Measurements from ENCODE around the gene LEMD3. TPM values are rescaled to one million over a fixed set of nuclear protein-coding genes. Genes with fewer than 3 reads are reported as not detected.

The LEMD3 gene
- total RNA-seq, 1 experiment from 2014 or later: 28.4 TPM

- Histone ChIP-seq H3K9me3 (ENCODE audit: low read depth, low read length, poor library complexity, severe bottlenecking) (no peaks in the 10 kb centered on the region), H3K27ac (ENCODE audit: low read depth, low read length, poor library complexity, severe bottlenecking) (no peak overlapping the region), H3K4me1 (ENCODE audit: insufficient read depth, low read length, poor library complexity, severe bottlenecking) (peaks cover 19% of the 10 kb centered on the region), H3K4me3 (ENCODE audit: low read depth, low read length, poor library complexity, severe bottlenecking) (no peak overlapping the region), H3K36me3 (ENCODE audit: insufficient read depth, low read length, poor library complexity, severe bottlenecking) (no peaks in the 10 kb centered on the region), H3K27me3 (replicated peaks; ENCODE audit: insufficient read depth, low read depth, low read length, poor library complexity) (no peaks in the 10 kb centered on the region)
- intact Hi-C loops (cut with micrococcal nuclease; ENCODE audit: unreplicated experiment): no loop called here
- TF ChIP-seq EZH2 (IDR thresholded peaks at IDR 0.05; ENCODE audit: borderline replicate concordance, low read depth, low read length, poor library complexity, severe bottlenecking): no peak
- TF ChIP-seq, protein P1, sequence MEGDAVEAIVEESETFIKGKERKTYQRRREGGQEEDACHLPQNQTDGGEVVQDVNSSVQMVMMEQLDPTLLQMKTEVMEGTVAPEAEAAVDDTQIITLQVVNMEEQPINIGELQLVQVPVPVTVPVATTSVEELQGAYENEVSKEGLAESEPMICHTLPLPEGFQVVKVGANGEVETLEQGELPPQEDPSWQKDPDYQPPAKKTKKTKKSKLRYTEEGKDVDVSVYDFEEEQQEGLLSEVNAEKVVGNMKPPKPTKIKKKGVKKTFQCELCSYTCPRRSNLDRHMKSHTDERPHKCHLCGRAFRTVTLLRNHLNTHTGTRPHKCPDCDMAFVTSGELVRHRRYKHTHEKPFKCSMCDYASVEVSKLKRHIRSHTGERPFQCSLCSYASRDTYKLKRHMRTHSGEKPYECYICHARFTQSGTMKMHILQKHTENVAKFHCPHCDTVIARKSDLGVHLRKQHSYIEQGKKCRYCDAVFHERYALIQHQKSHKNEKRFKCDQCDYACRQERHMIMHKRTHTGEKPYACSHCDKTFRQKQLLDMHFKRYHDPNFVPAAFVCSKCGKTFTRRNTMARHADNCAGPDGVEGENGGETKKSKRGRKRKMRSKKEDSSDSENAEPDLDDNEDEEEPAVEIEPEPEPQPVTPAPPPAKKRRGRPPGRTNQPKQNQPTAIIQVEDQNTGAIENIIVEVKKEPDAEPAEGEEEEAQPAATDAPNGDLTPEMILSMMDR (conservative IDR thresholded peaks at IDR 0.05; ENCODE audit: low read depth, low read length): no peak
- no peak for DNase-seq (ENCODE audit: low spot score)
- ChIA-PET POLR2A (ENCODE audit: low non-redundant PET) (no interaction called here), CTCF (no interaction called here)
- no TSS peak for BruUV-seq (replicated peaks)
Observed at GRCh38 chr12:65188179-65188701, 18.9 kb downstream of the LEMD3 start.

DNA sequence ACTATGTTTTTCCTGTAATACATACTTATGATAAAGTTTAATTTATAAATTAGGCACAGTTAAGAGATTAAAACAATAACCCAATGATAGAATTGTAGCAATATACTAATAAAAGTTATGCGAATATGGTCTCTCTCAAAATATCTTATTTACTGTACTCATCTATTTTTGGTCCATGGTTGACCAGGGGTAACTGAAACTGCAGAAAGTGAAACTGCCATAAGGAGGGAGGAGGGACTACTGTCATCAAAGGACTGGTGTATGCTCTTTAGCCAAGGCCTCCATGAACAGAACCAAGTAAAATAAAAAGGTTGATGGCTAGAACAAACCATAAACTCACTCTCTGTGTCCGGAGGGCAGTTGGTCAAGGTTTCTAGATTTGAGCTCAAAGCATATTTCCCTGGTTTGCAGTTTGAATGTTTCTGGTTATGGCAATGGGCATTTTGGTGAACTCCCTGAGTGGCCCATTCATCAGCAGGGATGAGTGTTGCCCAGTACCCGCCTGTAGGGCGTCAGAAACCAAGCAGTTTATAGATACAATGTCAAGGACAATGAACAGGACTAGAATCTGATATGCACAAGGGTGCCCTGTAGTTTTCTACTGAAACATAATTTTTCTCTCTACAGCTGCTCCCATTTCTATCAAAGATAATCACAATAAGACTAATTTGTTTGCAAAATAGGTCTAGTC, 19.8 kb downstream of the LEMD3 start:
- intact Hi-C loops (cut with micrococcal nuclease; ENCODE audit: unreplicated experiment): no loop called here
- H3K36me3 ChIP-seq (ENCODE audit: insufficient read depth, low read length, poor library complexity, severe bottlenecking): no peaks in the 10 kb centered on the region

DNA sequence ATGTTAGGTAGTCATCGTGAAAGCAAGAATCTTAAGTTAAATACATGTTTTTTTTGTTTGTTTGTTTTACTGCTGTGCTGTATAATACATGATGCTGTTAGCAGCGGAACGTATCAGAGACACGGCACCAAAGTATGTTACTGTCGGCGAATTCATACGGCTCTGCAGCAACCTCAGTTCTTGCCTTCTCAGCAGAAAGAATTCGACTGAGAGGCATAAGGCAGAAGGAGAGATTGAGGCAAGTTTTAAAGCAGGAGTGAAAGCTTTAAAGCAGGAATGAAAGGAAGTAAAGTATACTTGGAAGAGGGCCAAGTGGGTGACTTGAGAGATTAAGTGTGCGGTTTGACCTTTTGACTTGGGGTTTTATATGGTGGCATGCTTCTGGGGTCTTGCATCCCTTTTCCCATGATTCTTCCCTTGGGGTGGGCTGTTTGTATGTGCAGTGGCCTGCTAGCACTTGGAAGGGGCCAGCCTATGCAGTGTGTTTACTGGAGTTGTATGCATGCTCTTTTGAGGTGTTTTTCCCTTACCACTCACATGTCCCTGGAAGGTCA, 23.7 kb downstream of the LEMD3 start:
- Histone ChIP-seq H3K4me1 (ENCODE audit: insufficient read depth, low read length, poor library complexity, severe bottlenecking) (peaks cover 24% of the 10 kb centered on the region), H3K4me3 (ENCODE audit: low read depth, low read length, poor library complexity, severe bottlenecking) (no peak overlapping the region), H3K36me3 (ENCODE audit: insufficient read depth, low read length, poor library complexity, severe bottlenecking) (no peaks in the 10 kb centered on the region), H3K27ac (ENCODE audit: low read depth, low read length, poor library complexity, severe bottlenecking) (no peak overlapping the region), H3K27me3 (replicated peaks; ENCODE audit: insufficient read depth, low read depth, low read length, poor library complexity) (no peaks in the 10 kb centered on the region), H3K9me3 (ENCODE audit: low read depth, low read length, poor library complexity, severe bottlenecking) (peaks cover 3% of the 10 kb centered on the region)
- no peak for DNase-seq (ENCODE audit: low spot score)
- ChIA-PET POLR2A (ENCODE audit: low non-redundant PET) (no interaction called here), CTCF (no interaction called here)
- intact Hi-C loops (cut with micrococcal nuclease; ENCODE audit: unreplicated experiment): no loop called here
- no peak for TF ChIP-seq EZH2 (IDR thresholded peaks at IDR 0.05; ENCODE audit: borderline replicate concordance, low read depth, low read length, poor library complexity, severe bottlenecking)
- no TSS peak for BruUV-seq (replicated peaks)

More for the DNA sequence above, 19.8 kb downstream of the LEMD3 start:
- no TSS peak for BruUV-seq (replicated peaks)
- POLR2A ChIA-PET (ENCODE audit: low non-redundant PET): no interaction called here
- no peaks in the 10 kb centered on the region for H3K27me3 ChIP-seq (replicated peaks; ENCODE audit: insufficient read depth, low read depth, low read length, poor library complexity)
- peaks cover 19% of the 10 kb centered on the region for H3K4me1 ChIP-seq (ENCODE audit: insufficient read depth, low read length, poor library complexity, severe bottlenecking)
- CTCF ChIA-PET: no interaction called here
- DNase-seq (ENCODE audit: low spot score): no peak
- no peaks in the 10 kb centered on the region for H3K9me3 ChIP-seq (ENCODE audit: low read depth, low read length, poor library complexity, severe bottlenecking)
- TF ChIP-seq EZH2 (IDR thresholded peaks at IDR 0.05; ENCODE audit: borderline replicate concordance, low read depth, low read length, poor library complexity, severe bottlenecking): no peak
- TF ChIP-seq, protein P1 (conservative IDR thresholded peaks at IDR 0.05; ENCODE audit: low read depth, low read length): no peak
- H3K4me3 ChIP-seq (ENCODE audit: low read depth, low read length, poor library complexity, severe bottlenecking): no peak overlapping the region
- no peak overlapping the region for H3K27ac ChIP-seq (ENCODE audit: low read depth, low read length, poor library complexity, severe bottlenecking)

Measured in A673 (cell line).